ENCODE measurements around the gene POLD2.
A peak's percentile ranks its signal among the peaks of the same experiment; 100 is the strongest.

POLD2 gene

DNA sequence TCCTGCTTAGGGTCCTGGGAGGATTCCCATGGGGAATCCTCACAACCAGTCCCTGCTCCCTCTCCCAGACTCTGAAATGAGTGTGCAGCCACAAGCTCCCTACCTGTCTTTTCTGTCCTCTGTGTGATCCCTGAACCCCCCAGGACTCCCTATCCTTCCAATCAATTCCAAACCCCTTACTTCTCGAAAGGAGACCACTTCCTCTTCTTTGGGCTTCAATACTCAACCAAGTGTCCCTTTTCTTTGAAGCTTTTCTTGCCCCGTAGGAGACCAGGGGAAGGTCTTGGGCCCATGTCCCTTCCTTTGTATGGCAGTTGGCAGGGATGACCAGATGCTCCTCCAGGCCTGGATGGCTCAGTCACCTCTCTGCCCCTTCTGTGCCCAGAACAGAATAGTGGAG, 17.5 kb downstream of the POLD2 start:
- H3K36me3 ChIP-seq (ENCODE audit: control insufficient read depth, insufficient read depth, low read length) = peaks cover 6% of the 10 kb centered on the region; the same call in 1 of the 2 replicates
- H3K9me3 ChIP-seq (ENCODE audit: control insufficient read depth, insufficient read depth, low read length) = no peaks in the 10 kb centered on the region
- H3K4me1 ChIP-seq (ENCODE audit: control insufficient read depth, insufficient read depth, low read length) = no peaks in the 10 kb centered on the region
- H3K27ac ChIP-seq (ENCODE audit: low read length) = no peak overlapping the region
- H3K4me3 ChIP-seq (ENCODE audit: low read length) = no peak overlapping the region
- H3K27me3 ChIP-seq (ENCODE audit: control insufficient read depth, insufficient read depth, low read length) = no peaks in the 10 kb centered on the region
- no CpG with 5 or more reads among the region's 2 CpGs for WGBS (ENCODE audit: insufficient coverage, insufficient read length)
- DNase-seq (ENCODE audit: low read depth, low spot score) = no peak

- DNase-seq (ENCODE audit: low read depth, low spot score) = no peak
- Histone ChIP-seq H3K4me3 (ENCODE audit: low read length) (peak overlapping the region; percentile 78; the same call in 1 of the 2 replicates), H3K9me3 (ENCODE audit: control insufficient read depth, insufficient read depth, low read length) (no peaks in the 10 kb centered on the region), H3K27ac (ENCODE audit: low read length) (no peak overlapping the region), H3K27me3 (ENCODE audit: control insufficient read depth, insufficient read depth, low read length) (no peaks in the 10 kb centered on the region), H3K36me3 (ENCODE audit: control insufficient read depth, insufficient read depth, low read length) (0 out of 2 replicates have a peak, but pooled peaks cover 5% of the 10 kb centered on the region), H3K4me1 (ENCODE audit: control insufficient read depth, insufficient read depth, low read length) (0 out of 2 replicates have a peak, but pooled peaks cover 1% of the 10 kb centered on the region)
- WGBS (ENCODE audit: insufficient coverage, insufficient read length) = no CpG with 5 or more reads among the region's 28 CpGs
Observed at GRCh38 chr7:44104860-44105771, 18.2 kb downstream of the POLD2 start.

- no peak within 1 kb of the TSS for H3K27ac ChIP-seq (ENCODE audit: low read length)
- H3K4me1 ChIP-seq (ENCODE audit: control insufficient read depth, insufficient read depth, low read length) = 0 out of 2 replicates have a peak, but pooled peaks cover 1% of the 10 kb centered on the region
- no peaks in the 10 kb centered on the region for H3K27me3 ChIP-seq (ENCODE audit: control insufficient read depth, insufficient read depth, low read length)
- no peak for DNase-seq (ENCODE audit: low read depth, low spot score)
- H3K9me3 ChIP-seq (ENCODE audit: control insufficient read depth, insufficient read depth, low read length) = no peaks in the 10 kb centered on the region
- H3K4me3 ChIP-seq (ENCODE audit: low read length) = peak within 1 kb of the TSS; percentile 78
- 0 out of 2 replicates have a peak, but pooled peaks cover 3% of the 10 kb centered on the region for H3K36me3 ChIP-seq (ENCODE audit: control insufficient read depth, insufficient read depth, low read length)
- WGBS (ENCODE audit: insufficient coverage, insufficient read length) = no CpG with 5 or more reads among the region's 87 CpGs
Observed at GRCh38 chr7:44103923-44104859, 19.2 kb downstream of the POLD2 start, which contains the start of gene AEBP1. Gene AEBP1 (plus strand): TSS chr7:44104345. CDS start chr7:44104666, 321 bp downstream.

DNA sequence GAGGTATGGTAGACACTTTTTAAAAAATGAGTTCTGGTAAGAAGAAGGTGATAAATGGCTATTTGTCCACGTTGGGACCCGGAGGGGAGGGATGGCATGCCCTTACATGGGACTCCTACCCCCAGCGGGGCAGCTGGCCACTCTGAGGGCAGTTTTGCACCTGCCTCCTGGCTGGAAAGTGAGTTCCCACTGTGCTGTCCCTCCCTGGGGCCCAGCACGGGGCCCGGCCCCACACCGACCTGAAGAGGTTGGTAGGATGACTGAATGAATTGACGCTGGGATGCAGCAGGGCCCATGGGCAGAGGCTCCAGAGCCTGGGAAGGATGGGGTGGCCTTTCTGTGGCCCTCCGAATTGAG, 19.8 kb downstream of the POLD2 start:
- no CpG with 5 or more reads among the region's 8 CpGs for WGBS (ENCODE audit: insufficient coverage, insufficient read length)
- Histone ChIP-seq H3K4me3 (ENCODE audit: low read length) (peak overlapping the region; percentile 78; the same call in 1 of the 2 replicates), H3K27me3 (ENCODE audit: control insufficient read depth, insufficient read depth, low read length) (no peaks in the 10 kb centered on the region), H3K36me3 (ENCODE audit: control insufficient read depth, insufficient read depth, low read length) (0 out of 2 replicates have a peak, but pooled peaks cover 3% of the 10 kb centered on the region), H3K9me3 (ENCODE audit: control insufficient read depth, insufficient read depth, low read length) (no peaks in the 10 kb centered on the region), H3K4me1 (ENCODE audit: control insufficient read depth, insufficient read depth, low read length) (0 out of 2 replicates have a peak, but pooled peaks cover 1% of the 10 kb centered on the region), H3K27ac (ENCODE audit: low read length) (no peak overlapping the region)
- no peak for DNase-seq (ENCODE audit: low read depth, low spot score)

- DNase-seq (ENCODE audit: low read depth, low spot score) = no peak
- Histone ChIP-seq H3K36me3 (ENCODE audit: control insufficient read depth, insufficient read depth, low read length) (0 out of 2 replicates have a peak, but pooled peaks cover under 1% of the 10 kb centered on the region), H3K9me3 (ENCODE audit: control insufficient read depth, insufficient read depth, low read length) (no peaks in the 10 kb centered on the region), H3K4me3 (ENCODE audit: low read length) (no peak overlapping the region), H3K27ac (ENCODE audit: low read length) (no peak overlapping the region), H3K4me1 (ENCODE audit: control insufficient read depth, insufficient read depth, low read length) (0 out of 2 replicates have a peak, but pooled peaks cover 1% of the 10 kb centered on the region), H3K27me3 (ENCODE audit: control insufficient read depth, insufficient read depth, low read length) (no peaks in the 10 kb centered on the region)
- WGBS (ENCODE audit: insufficient coverage, insufficient read length) = no CpG with 5 or more reads among the region's 8 CpGs
Observed at GRCh38 chr7:44102846-44103565, 20.3 kb downstream of the POLD2 start.

GRCh38 chr7:44101966-44102845, 21.1 kb downstream of the POLD2 start:
- Histone ChIP-seq H3K4me3 (ENCODE audit: low read length) (no peak overlapping the region), H3K4me1 (ENCODE audit: control insufficient read depth, insufficient read depth, low read length) (0 out of 2 replicates have a peak, but pooled peaks cover 1% of the 10 kb centered on the region), H3K36me3 (ENCODE audit: control insufficient read depth, insufficient read depth, low read length) (no peaks in the 10 kb centered on the region), H3K27ac (ENCODE audit: low read length) (no peak overlapping the region), H3K27me3 (ENCODE audit: control insufficient read depth, insufficient read depth, low read length) (no peaks in the 10 kb centered on the region), H3K9me3 (ENCODE audit: control insufficient read depth, insufficient read depth, low read length) (no peaks in the 10 kb centered on the region)
- DNase-seq (ENCODE audit: low read depth, low spot score) = no peak
- WGBS (ENCODE audit: insufficient coverage, insufficient read length) = no CpG with 5 or more reads among the region's 14 CpGs

- no peak overlapping the region for H3K27ac ChIP-seq (ENCODE audit: low read length)
- no peaks in the 10 kb centered on the region for H3K36me3 ChIP-seq (ENCODE audit: control insufficient read depth, insufficient read depth, low read length)
- no CpG with 5 or more reads among the region's 3 CpGs for WGBS (ENCODE audit: insufficient coverage, insufficient read length)
- H3K4me1 ChIP-seq (ENCODE audit: control insufficient read depth, insufficient read depth, low read length) = 0 out of 2 replicates have a peak, but pooled peaks cover 1% of the 10 kb centered on the region
- no peak for DNase-seq (ENCODE audit: low read depth, low spot score)
- no peak overlapping the region for H3K4me3 ChIP-seq (ENCODE audit: low read length)
- no peaks in the 10 kb centered on the region for H3K9me3 ChIP-seq (ENCODE audit: control insufficient read depth, insufficient read depth, low read length)
- no peaks in the 10 kb centered on the region for H3K27me3 ChIP-seq (ENCODE audit: control insufficient read depth, insufficient read depth, low read length)
Observed at GRCh38 chr7:44101303-44101965, 21.9 kb downstream of the POLD2 start.

DNA sequence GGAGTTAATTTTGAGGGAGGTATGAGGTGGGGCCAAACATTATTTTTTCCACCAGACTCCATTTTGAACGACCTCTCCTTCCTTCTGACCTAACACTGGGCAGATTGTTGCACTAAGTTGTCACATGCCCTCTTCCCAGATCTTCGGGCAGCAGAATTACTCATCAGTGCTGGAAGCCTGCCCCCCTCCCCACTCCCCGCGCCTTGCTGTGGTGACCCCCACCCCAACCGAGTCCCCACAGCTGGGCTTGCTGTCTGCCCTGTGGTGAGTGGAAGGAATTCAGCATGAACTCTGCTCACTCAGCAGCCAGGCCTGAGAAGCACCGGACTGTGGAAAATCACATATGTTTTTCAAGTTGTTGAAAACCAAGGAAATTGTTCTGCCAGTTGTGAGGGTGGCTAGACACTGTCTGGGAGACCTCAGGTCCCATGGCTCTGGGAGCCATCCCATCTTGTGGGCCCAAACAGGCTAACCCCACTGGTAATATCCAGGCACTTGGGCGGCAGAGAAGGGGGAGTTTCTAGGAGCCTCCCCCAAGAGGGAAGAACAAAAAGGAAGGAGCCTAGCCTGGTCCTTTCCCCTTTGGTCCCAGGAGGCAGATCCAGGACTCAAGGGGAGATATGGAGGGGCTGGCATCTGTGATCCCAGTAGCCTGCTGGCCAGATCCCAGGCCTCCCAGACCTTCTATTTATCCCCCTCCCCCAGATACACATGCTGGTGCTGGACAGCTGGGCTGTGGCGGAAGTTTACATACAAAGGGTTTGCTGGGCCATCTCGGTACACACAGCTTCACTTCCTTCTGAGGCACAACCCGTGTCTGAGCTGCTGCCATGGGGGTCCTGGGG, 22.7 kb downstream of the POLD2 start:
- Histone ChIP-seq H3K36me3 (ENCODE audit: control insufficient read depth, insufficient read depth, low read length) (no peaks in the 10 kb centered on the region), H3K4me1 (ENCODE audit: control insufficient read depth, insufficient read depth, low read length) (0 out of 2 replicates have a peak, but pooled peaks cover 1% of the 10 kb centered on the region), H3K4me3 (ENCODE audit: low read length) (no peak overlapping the region), H3K27me3 (ENCODE audit: control insufficient read depth, insufficient read depth, low read length) (no peaks in the 10 kb centered on the region), H3K27ac (ENCODE audit: low read length) (no peak overlapping the region), H3K9me3 (ENCODE audit: control insufficient read depth, insufficient read depth, low read length) (no peaks in the 10 kb centered on the region)
- no CpG with 5 or more reads among the region's 10 CpGs for WGBS (ENCODE audit: insufficient coverage, insufficient read length)
- DNase-seq (ENCODE audit: low read depth, low spot score) = no peak
